Aorta (tissue), 5 donors: Measurements from ENCODE around the gene ARRDC4. TPM values are rescaled to one million over a fixed set of nuclear protein-coding genes. Genes with fewer than 3 reads are reported as not detected.

Source experiments
- ATAC-seq: fragments of 200-7000 bp; cut with Tn5 transposase; one replicate; pipeline ENCODE4 v1.9.1; 2022; ENCODE audit warnings: moderate library complexity; ENCODE audit not compliant: low FRiP score
- DNase-seq, 2 donors: peaks; one replicate each; pipeline ENCODE4 v3.0.0-alpha.2; 2020
- H3K27ac ChIP-seq, 2 donors: one replicate each; pipeline ENCODE4 v1.5.1; 2013; ENCODE audit warnings: low read length in 2 of 2, mild to moderate bottlenecking in 2 of 2, moderate library complexity in 2 of 2, control low read depth in 1 of 2, inconsistent platforms in 1 of 2, low read depth in 1 of 2
- H3K27me3 ChIP-seq, 2 donors: one replicate each; pipeline ENCODE4 v1.6.1; 2013; ENCODE audit warnings: control low read depth in 1 of 2, low read length in 1 of 2, mild to moderate bottlenecking in 1 of 2, moderate library complexity in 1 of 2; ENCODE audit not compliant: insufficient read depth in 2 of 2, control insufficient read depth in 1 of 2
- H3K36me3 ChIP-seq, 2 donors: one replicate each; pipeline ENCODE4 v1.6.1; 2013; ENCODE audit warnings: control low read depth in 1 of 2, low read length in 1 of 2, mild to moderate bottlenecking in 1 of 2; ENCODE audit not compliant: insufficient read depth in 2 of 2, control insufficient read depth in 1 of 2
- H3K4me1 ChIP-seq, 2 donors: one replicate each; pipeline ENCODE4 v1.6.1; 2013; ENCODE audit warnings: low read length in 2 of 2, control low read depth in 1 of 2, mild to moderate bottlenecking in 1 of 2, moderate library complexity in 1 of 2; ENCODE audit not compliant: insufficient read depth in 2 of 2, control insufficient read depth in 1 of 2
- H3K4me3 ChIP-seq, 2 donors: one replicate each; pipeline ENCODE4 v1.5.1; 2013; ENCODE audit warnings: low read length in 2 of 2, control low read depth in 1 of 2, mild to moderate bottlenecking in 1 of 2
- H3K9me3 ChIP-seq: one replicate; pipeline ENCODE4 v1.6.1; 2013; ENCODE audit warnings: mild to moderate bottlenecking, low read length; ENCODE audit not compliant: control insufficient read depth
- WGBS, 2 donors: extraction: QIAGEN DNeasy Blood & Tissue Kit; methylation state at CpG; one replicate each; pipeline ENCODE4 v1.1.7; 2013; 5-methylcytosine and 5-hydroxymethylcytosine counted together
- intact Hi-C, 2 donors: fragments of 100-400 bp; cut with DNase I; formaldehyde crosslinking; loops; one replicate each; pipeline versions ENCODE4 v1.14.2 to v1.15.0; 2022
- polyA plus RNA-seq, 2 donors: library from polyadenylated mRNA; stranded (reverse); fragments of 200-250 nt; gene quantifications; one replicate each; pipeline ENCODE4 v1.2.3, GENCODE V29; 2013
- total RNA-seq, 2 donors: library from RNA; stranded (reverse); fragmentation: NEBNext Ultra II Directional; extraction: Animal tissue kit (Norgen Biotek cat#: 25700); gene quantifications; one replicate each; pipeline ENCODE4 v1.2.1, GENCODE V29; 2021
- donor health status: healthy with polysubstance abuse.
- donor health status: Bipolar disorder and iron deficiency.
- donor health status: DM: no; HTN: no; CAD: no.
- donor health status: DM: no; HTN: no; CAD: no.
- donor health status: DM: yes; HTN: yes; CAD: no.

ARRDC4 gene
- total and polyA plus RNA-seq, 4 donors, result 3.1 to 27.2 (median 21.8) TPM

DNA sequence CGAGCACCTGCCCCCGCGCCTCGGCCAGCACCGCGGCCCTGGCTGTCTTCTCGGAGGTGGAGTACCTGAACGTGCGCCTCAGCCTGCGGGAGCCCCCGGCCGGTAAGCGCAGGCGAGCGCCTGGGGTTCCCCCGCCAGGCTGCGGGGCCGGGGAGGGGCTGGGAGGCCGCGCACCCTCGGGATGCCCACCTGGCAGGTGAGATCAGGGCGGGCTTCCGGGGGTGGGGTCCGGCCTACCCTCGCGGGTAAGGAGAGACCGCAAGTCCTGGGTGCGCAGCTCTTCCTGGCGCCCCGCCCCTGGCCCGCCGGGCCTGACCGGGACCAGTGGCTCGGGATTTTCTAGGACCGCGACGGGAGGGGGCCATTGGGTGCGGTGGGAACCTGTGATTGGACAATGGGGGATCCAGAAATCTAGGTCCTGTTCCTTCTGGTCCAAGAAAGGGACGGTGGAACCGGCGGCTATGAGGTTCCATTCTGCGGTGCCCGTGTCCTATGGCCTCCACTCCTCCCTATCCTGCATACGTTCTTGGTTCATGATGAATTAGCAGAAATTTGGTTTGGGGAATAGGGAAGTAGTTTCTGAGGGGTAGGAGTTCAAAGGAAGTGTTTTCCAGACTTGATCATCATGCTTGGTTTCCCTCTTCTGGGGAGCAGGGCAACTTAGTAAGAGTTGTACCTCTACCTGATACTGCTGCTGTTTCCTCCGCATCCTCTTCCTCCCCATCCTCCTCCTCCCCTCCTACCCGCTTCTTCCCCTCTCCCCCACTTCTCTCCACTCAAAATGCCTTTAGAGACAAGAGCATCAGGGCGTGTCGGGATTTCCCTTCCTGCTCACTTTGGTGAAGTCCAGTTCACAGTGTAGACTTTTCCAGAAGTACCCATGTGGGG lies 808 bp downstream of the ARRDC4 start:
- Histone ChIP-seq H3K4me1 (peaks cover 4% of the 10 kb centered on the region in 2 donors), H3K27ac (no peak overlapping the region), H3K4me3 (peak overlapping the region; percentile 51 to 69), H3K27me3 (no peaks in the 10 kb centered on the region), H3K36me3 (no peaks in the 10 kb centered on the region), H3K9me3 (no peaks in the 10 kb centered on the region)
- ATAC-seq, result no peak
- 8 to 12% methylated on average over 29 to 48 of the region's 48 CpGs for WGBS, 2 donors
- intact Hi-C loops, result loop anchor here (10.0 kb wide), 3 partner anchors 63 to 463 kb away; no protein-coding TSS in a partner anchor
- DNase-seq, result peak; percentile 75 to 86

DNA sequence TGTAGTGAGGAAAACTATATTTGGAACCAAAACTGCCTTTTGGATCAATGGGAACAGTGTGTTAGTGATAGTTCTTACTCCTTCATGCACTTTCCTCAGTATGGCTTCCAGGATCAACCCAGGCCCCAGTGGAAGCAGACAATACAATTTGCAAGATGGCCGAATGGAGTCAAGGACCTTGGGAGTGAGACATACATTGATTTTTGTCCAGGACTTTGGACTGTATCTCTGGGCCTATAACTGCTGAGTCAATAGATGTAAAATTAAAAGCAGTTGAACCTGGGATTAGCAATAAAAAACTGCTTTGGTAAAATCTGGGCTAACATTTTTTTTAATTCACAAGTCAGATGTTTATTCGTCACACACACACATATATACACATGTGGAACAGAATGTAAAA lies 1.8 kb downstream of the ARRDC4 start:
- no peaks in the 10 kb centered on the region for H3K9me3 ChIP-seq
- DNase-seq (no peak), ATAC-seq (no peak)
- H3K4me1 ChIP-seq, result peaks cover 4% of the 10 kb centered on the region in 2 donors
- H3K27ac ChIP-seq, result no peak overlapping the region
- H3K36me3 ChIP-seq, result no peaks in the 10 kb centered on the region
- no peak overlapping the region for H3K4me3 ChIP-seq
- 92% methylated on average over 2 of the region's 2 CpGs for WGBS, 2 donors
- no peaks in the 10 kb centered on the region for H3K27me3 ChIP-seq
- intact Hi-C loops, result loop anchor here (10.0 kb wide), 3 partner anchors 63 to 463 kb away; no protein-coding TSS in a partner anchor

DNA sequence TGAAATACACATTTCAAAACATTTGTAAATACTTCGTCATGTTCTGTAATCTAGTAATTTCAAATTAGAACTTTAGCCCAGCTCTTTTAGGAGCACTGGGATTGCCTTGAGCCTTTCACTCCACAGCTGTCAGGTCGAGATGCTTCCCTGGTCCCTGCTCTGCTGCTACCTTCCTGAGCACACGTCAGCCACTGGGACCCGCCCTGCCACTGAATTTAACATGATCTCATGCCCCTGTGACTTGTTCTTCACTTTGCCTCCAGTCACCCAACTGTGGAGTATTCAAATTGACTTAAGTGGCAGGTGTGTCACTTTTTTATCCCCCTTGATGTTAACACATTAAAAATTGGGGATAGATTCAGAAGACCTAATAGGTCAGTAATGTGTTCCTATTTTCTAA lies 3.3 kb downstream of the ARRDC4 start:
- no peak overlapping the region for H3K27ac ChIP-seq
- WGBS, 2 donors, result 70 to 73% methylated on average over 4 of the region's 4 CpGs

DNA sequence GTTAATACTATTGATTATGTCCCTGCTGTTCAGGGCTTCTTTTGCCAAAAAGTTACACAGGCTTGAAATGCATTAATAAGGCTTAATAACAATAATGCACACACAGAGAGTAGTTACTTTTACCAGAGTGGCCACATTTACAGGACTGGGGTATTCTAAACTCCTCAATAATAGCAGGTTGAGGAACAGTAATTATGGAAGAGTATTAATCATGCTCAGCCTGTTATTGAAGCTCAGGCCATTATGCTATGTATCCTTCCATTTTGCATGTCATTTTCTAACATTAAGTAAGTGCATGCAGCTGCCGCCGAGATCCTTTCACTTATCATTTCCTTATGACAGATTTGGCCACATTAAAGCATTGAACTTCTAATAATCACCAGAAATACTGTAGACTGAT lies 5.7 kb downstream of the ARRDC4 start:
- H3K27me3 ChIP-seq, result no peaks in the 10 kb centered on the region
- H3K9me3 ChIP-seq, result no peaks in the 10 kb centered on the region
- ATAC-seq, result no peak
- H3K4me1 ChIP-seq, result peaks cover 4% of the 10 kb centered on the region in 2 donors
- no peak overlapping the region for H3K27ac ChIP-seq
- intact Hi-C loops, result loop anchor here (10.0 kb wide), 3 partner anchors 59 to 459 kb away; no protein-coding TSS in a partner anchor
- 80 to 81% methylated on average over 2 of the region's 2 CpGs for WGBS, 2 donors
- peaks cover 0 to 3% of the 10 kb centered on the region in 2 donors for H3K36me3 ChIP-seq
- no peak overlapping the region for H3K4me3 ChIP-seq
- DNase-seq, result no peak

More for the DNA sequence above, 3.3 kb downstream of the ARRDC4 start:
- no peaks in the 10 kb centered on the region for H3K36me3 ChIP-seq
- ATAC-seq (no peak), DNase-seq (no peak)
- H3K9me3 ChIP-seq, result no peaks in the 10 kb centered on the region
- H3K27me3 ChIP-seq, result no peaks in the 10 kb centered on the region
- H3K4me1 ChIP-seq, result peaks cover 4% of the 10 kb centered on the region in 2 donors
- intact Hi-C loops, result loop anchor here (10.0 kb wide), 3 partner anchors 61 to 461 kb away; no protein-coding TSS in a partner anchor
- no peak overlapping the region for H3K4me3 ChIP-seq

DNA sequence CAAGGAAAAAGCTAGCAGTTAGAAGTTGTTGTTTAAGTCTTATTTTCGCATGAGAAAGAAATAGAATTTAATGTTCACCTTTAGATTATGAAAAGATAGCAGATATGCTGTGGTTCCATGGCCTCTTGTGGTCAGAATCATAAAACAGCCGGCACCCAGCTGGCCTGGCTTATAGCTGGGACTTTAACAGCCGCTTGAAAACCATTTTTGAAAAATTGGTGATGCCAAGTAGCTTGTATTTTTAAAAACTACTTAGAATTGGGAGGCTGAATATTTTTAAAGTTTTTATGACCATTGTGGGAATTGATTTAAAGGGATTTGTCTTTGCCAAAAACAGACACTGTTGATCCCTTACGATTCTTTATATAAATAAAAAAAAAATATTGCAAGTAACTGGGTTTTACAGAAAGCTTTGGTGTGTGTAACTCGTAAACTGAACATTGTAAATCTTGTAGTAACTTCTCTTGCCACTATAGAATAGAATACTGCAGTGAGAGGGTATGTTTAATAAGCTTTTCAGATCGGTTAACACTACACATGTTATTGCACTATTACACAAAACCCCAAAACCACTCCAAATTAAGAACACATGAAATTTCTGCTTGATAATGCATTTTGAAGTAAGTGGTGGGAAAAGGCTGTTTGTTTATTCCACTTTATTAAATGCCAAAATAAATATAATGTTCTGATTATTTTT lies 6.6 kb downstream of the ARRDC4 start:
- WGBS, 2 donors, result 85 to 86% methylated on average over 6 of the region's 6 CpGs
- no peaks in the 10 kb centered on the region for H3K9me3 ChIP-seq
- no peak for ATAC-seq
- intact Hi-C loops, result loop anchor here (10.0 kb wide), 3 partner anchors 58 to 458 kb away; no protein-coding TSS in a partner anchor
- H3K36me3 ChIP-seq, result peaks cover 1 to 5% of the 10 kb centered on the region in 2 donors
- H3K27ac ChIP-seq, result no peak overlapping the region
- H3K4me1 ChIP-seq, result peaks cover 0 to 1% of the 10 kb centered on the region in 2 donors
- no peaks in the 10 kb centered on the region for H3K27me3 ChIP-seq
- H3K4me3 ChIP-seq, result no peak overlapping the region
- DNase-seq, result no peak

DNA sequence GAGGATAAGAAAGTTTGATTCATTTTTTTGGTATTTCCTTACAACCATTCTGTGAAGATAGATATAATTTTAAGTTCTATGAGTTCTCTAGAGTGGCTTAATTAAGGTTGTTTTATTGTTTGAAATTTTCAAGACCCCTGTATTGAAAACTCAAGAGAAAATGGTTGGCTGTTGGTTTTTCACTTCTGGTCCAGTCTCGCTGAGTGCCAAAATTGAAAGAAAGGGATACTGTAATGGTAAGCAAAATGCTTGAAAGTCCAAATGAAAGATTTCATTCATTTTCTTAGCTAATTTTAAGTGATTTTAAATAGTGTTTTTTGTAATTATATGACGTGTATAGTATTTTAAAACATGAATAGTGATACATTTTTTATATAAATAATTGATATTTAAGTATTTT lies 7.4 kb downstream of the ARRDC4 start:
- WGBS, 2 donors, result 75 to 79% methylated on average over 2 of the region's 2 CpGs
- Histone ChIP-seq H3K4me3 (no peak overlapping the region), H3K9me3 (no peaks in the 10 kb centered on the region), H3K27me3 (no peaks in the 10 kb centered on the region), H3K36me3 (peaks cover 1 to 5% of the 10 kb centered on the region in 2 donors), H3K27ac (no peak overlapping the region), H3K4me1 (peaks cover 0 to 1% of the 10 kb centered on the region in 2 donors)
- intact Hi-C loops, result loop anchor here (10.0 kb wide), 3 partner anchors 57 to 457 kb away; no protein-coding TSS in a partner anchor
- DNase-seq (no peak), ATAC-seq (no peak)

DNA sequence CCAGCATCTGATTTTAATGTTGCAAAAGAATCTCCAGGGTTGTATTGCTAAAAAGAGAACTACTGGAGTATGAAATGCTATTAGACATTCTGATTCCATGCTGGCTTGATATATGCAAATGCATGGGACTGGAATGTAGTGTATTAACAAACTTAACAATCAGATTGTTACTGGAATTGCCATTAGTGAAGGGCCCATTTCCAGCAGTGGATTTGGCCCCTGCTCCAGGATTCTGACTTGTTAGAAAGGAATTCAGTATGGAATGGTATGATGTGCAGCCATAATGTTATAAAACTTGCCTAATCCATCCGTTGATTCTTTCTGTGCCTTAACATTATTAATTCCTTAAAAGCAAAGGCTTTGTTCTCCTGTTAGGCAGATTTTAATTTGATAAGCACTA lies 7.9 kb downstream of the ARRDC4 start:
- ATAC-seq, result no peak
- WGBS, 2 donors, result 12 to 16% methylated on average over 1 of the region's 1 CpG
- no peak for DNase-seq
- peaks cover 1 to 5% of the 10 kb centered on the region in 2 donors for H3K36me3 ChIP-seq
- no peaks in the 10 kb centered on the region for H3K9me3 ChIP-seq
- H3K4me1 ChIP-seq, result peaks cover 0 to 1% of the 10 kb centered on the region in 2 donors
- no peak overlapping the region for H3K27ac ChIP-seq
- no peak overlapping the region for H3K4me3 ChIP-seq
- no peaks in the 10 kb centered on the region for H3K27me3 ChIP-seq
- intact Hi-C loops, result loop anchor here (10.0 kb wide), 3 partner anchors 56 to 456 kb away; no protein-coding TSS in a partner anchor

DNA sequence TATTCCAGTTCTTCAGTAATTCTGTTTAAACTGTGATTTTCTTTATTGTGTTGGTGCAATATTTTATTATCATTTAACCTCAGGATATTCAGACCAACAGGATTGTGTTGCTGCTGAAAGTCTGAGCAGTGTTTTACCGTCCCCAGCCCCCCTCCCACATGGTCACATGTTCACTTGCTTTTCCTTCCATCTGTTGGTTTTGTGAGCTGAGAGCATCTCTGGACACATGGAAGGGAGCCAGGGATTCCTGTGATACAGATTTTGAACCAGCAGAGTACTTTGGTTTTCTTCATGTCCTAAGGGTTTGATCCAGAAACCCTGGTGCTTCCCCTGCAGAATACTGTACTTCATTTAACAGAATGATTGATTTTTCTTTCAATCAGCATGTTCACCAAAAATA lies 11.9 kb downstream of the ARRDC4 start:
- Histone ChIP-seq H3K27me3 (no peaks in the 10 kb centered on the region), H3K27ac (no peak overlapping the region), H3K4me1 (peaks cover 0 to 1% of the 10 kb centered on the region in 2 donors), H3K4me3 (no peak overlapping the region), H3K36me3 (peaks cover 4 to 5% of the 10 kb centered on the region in 2 donors), H3K9me3 (no peaks in the 10 kb centered on the region)
- intact Hi-C loops, result no loop called here
- ATAC-seq (no peak), DNase-seq (no peak)
- WGBS, 2 donors, result 50 to 74% methylated on average over 1 of the region's 1 CpG
